Retinal pigment epithelial cell (primary cell): Measurements from ENCODE around the gene MYBPC3.
A peak's percentile ranks its signal among the peaks of the same experiment; 100 is the strongest.

Experiments
- DNase-seq: peaks from one replicate; pipeline ENCODE4 v3.0.0-alpha.2; 2010; ENCODE audit warnings: low read depth
- H3K4me3 ChIP-seq: 2 replicates; pipeline ENCODE4 v1.5.1; 2011; ENCODE audit warnings: mild to moderate bottlenecking, low read length, control low read depth, moderate library complexity
- CTCF ChIP-seq: conservative IDR thresholded peaks from 2 replicates; pipeline ENCODE4 v1.5.1; 2011; ENCODE audit warnings: low read depth, low read length, control low read depth, inconsistent platforms

Gene MYBPC3

GRCh38 chr11:47353978-47354774, 1.7 kb upstream of the MYBPC3 start:
- no peak for DNase-seq
- no peak overlapping the region for H3K4me3 ChIP-seq
- no peak for TF ChIP-seq CTCF

- no peak overlapping the region for H3K4me3 ChIP-seq
- no peak for DNase-seq
- TF ChIP-seq CTCF: no peak
Measured at GRCh38 chr11:47351156-47352126, 1.1 kb downstream of the MYBPC3 start.

GRCh38 chr11:47350315-47350714, 2.2 kb downstream of the MYBPC3 start:
- DNase-seq: no peak
- no peak for TF ChIP-seq CTCF
- H3K4me3 ChIP-seq: no peak overlapping the region

- DNase-seq: no peak
- no peak for TF ChIP-seq CTCF
- no peak overlapping the region for H3K4me3 ChIP-seq
Measured at GRCh38 chr11:47349521-47350095, 2.9 kb downstream of the MYBPC3 start.

GRCh38 chr11:47348859-47349258, 3.6 kb downstream of the MYBPC3 start:
- DNase-seq: no peak
- peak; percentile 36 for TF ChIP-seq CTCF
- H3K4me3 ChIP-seq: no peak overlapping the region

- TF ChIP-seq CTCF: no peak
- no peak overlapping the region for H3K4me3 ChIP-seq
- no peak for DNase-seq
Measured at GRCh38 chr11:47348131-47348802, 4.2 kb downstream of the MYBPC3 start.
